PFSK-1 (cell line): Measurements from ENCODE around the gene TMEM63C.

Experiments used
- FOXP2 ChIP-seq: optimal IDR thresholded peaks from 2 replicates; pipeline ENCODE3; 2011; ENCODE audit warnings: borderline replicate concordance, control low read depth, inconsistent platforms; ENCODE audit not compliant: insufficient read depth; ENCODE audit errors: extremely low read length, extremely low read depth
- POLR2AphosphoS5 ChIP-seq: IDR thresholded peaks from 2 replicates; pipeline ENCODE4 v1.6.1; 2012; ENCODE audit warnings: low read depth, mild to moderate bottlenecking, control low read depth, low read length, moderate library complexity
- REST ChIP-seq, 2 experiments: IDR thresholded peaks; 2 replicates each; pipeline versions ENCODE4 v1.6.1 to v1.8.0; 2011 to 2012; ENCODE audit warnings: low read depth in 2 of 2, low read length in 2 of 2, control low read depth in 1 of 2, inconsistent platforms in 1 of 2, mild to moderate bottlenecking in 1 of 2, moderate library complexity in 1 of 2; ENCODE audit not compliant: insufficient read depth in 1 of 2
- SIN3A ChIP-seq: IDR thresholded peaks from 2 replicates; pipeline ENCODE4 v1.6.1; 2012; ENCODE audit warnings: mild to moderate bottlenecking, low read length, moderate library complexity, borderline replicate concordance; ENCODE audit not compliant: insufficient read depth
- TAF1 ChIP-seq: IDR thresholded peaks from 2 replicates; pipeline ENCODE4 v1.6.1; 2012; ENCODE audit warnings: low read length, control low read depth, borderline replicate concordance; ENCODE audit not compliant: insufficient read depth

The TMEM63C gene

DNA sequence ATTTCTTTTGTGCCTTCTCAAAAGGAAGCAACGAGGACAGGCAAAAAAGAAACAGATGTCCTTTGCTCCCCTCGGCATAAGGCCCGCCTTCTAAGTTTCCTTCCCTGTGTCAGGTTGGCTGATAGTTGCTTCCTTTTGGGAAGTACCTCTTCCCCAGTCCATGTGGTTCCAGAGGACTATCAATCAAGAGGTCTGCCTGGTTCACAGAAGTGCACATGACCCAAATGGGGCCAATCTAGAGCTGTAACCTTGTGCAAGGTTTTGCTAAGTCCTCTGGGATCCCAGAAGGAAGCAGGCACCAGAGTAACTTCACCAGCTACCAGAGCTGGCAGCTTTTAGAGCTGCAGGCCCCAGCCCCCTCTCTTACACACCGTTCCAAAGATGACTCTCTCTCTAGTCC, 42.6 kb downstream of the TMEM63C start:
- TF ChIP-seq TAF1 = no peak
- no peak for TF ChIP-seq FOXP2
- TF ChIP-seq SIN3A = no peak
- TF ChIP-seq POLR2AphosphoS5 = no peak
- no peak for TF ChIP-seq REST (IDR thresholded peaks at IDR 0.05; ENCODE audit: insufficient read depth in 1 of 2, low read depth in 2 of 2, low read length in 2 of 2)

DNA sequence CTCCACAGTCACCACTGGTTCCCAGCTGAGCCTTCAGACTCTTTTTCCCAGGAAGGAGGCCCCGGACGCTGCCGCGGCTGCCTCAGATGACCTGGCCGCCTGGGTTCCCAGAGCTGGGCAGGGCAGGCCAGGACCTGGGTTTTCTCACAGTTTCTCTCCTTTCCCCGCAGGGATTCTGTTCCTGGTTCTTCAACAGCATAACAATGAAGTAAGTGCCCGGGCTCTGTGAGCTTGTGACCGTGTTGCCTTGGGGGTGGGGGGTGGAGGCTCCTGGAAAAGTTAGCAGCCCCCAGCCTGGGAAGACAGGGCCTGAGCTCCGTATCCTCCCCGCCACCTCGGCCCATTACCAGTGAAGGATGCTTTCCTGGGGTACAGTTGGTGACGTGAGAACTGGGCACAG, 43.7 kb downstream of the TMEM63C start:
- no peak for TF ChIP-seq REST (IDR thresholded peaks at IDR 0.05; ENCODE audit: insufficient read depth in 1 of 2, low read depth in 2 of 2, low read length in 2 of 2)
- TF ChIP-seq POLR2AphosphoS5 = no peak
- no peak for TF ChIP-seq SIN3A
- no peak for TF ChIP-seq TAF1
- TF ChIP-seq FOXP2 = no peak

- TF ChIP-seq TAF1 (no peak), REST (IDR thresholded peaks at IDR 0.05; ENCODE audit: insufficient read depth in 1 of 2, low read depth in 2 of 2, low read length in 2 of 2) (no peak), SIN3A (no peak), FOXP2 (no peak), POLR2AphosphoS5 (no peak)
These were observed 44.4 kb downstream of the TMEM63C start for GRCh38 chr14:77225892-77226557.

DNA sequence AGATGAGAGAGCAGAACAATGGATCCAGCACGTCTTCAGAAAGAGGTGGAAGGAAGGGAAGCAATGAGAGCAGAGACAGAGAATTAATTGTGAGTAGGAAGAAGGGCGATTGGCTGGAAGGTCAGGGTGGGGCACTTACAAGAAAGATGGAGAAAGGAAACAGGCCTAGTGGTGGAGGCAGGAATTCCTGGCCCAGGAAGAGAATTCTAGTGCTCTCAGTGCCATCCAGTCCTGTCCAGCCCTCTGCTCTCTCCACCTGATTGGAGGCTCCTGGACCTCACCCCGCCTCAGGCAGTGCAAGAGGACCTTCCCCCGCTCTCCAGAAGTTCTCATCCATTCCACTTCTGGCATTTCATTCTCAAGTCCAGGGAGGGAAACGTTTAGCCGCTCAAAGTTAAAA, 46.5 kb downstream of the TMEM63C start:
- TF ChIP-seq FOXP2 (no peak), TAF1 (no peak), POLR2AphosphoS5 (no peak), REST (IDR thresholded peaks at IDR 0.05; ENCODE audit: insufficient read depth in 1 of 2, low read depth in 2 of 2, low read length in 2 of 2) (no peak), SIN3A (no peak)

GRCh38 chr14:77230914-77231313, 49.3 kb downstream of the TMEM63C start:
- TF ChIP-seq SIN3A (no peak), FOXP2 (no peak), POLR2AphosphoS5 (no peak), REST (IDR thresholded peaks at IDR 0.05; ENCODE audit: insufficient read depth in 1 of 2, low read depth in 2 of 2, low read length in 2 of 2) (no peak), TAF1 (no peak)
